T-cell (primary cell): ENCODE results near the gene ZFPL1. TPM values are rescaled to one million over a fixed set of nuclear protein-coding genes. Genes with fewer than 3 reads are reported as not detected.
A peak's percentile ranks its signal among the peaks of the same experiment; 100 is the strongest.

Experiments
- ATAC-seq, 4 experiments: fragments of 200-7000 bp in 3 of 4; fragments of 150-1000 bp in 1 of 4; cut with Tn5 transposase; replicated peaks in 1 of 4; 1 replicate in 3 of 4; 2 replicates in 1 of 4; pipeline ENCODE4 v1.10.0; 2021; ENCODE audit warnings: moderate library complexity in 3 of 4, mild to moderate bottlenecking in 2 of 4, moderate number of reproducible peaks in 1 of 4
- CTCF ChIA-PET, 2 donors: fragments of 300-600 bp; sonication (Branson Sonifier 250); formaldehyde crosslinking; loops; one replicate each; lab custom pipeline; 2022; ENCODE audit warnings: antibody characterized with exemption in 2 of 2; lab: Charles Lee
- POLR2A ChIA-PET, 2 donors: fragments of 300-600 bp; sonication (Branson Sonifier 250); formaldehyde crosslinking; loops; one replicate each; lab custom pipeline; 2022; ENCODE audit warnings: antibody characterized with exemption in 2 of 2; lab: Charles Lee
- DNase-seq, 35 experiments: peaks; one replicate each; pipeline versions ENCODE4 v3.0.0 to v3.0.0-alpha.2; 2013 to 2023
- H3K27ac ChIP-seq: one replicate; pipeline ENCODE4 v1.5.1; 2013; ENCODE audit warnings: low read length
- H3K27me3 ChIP-seq, 2 experiments: replicated peaks in 1 of 2; 1 replicate in 1 of 2; 2 replicates in 1 of 2; pipeline versions ENCODE4 v1.6.1 to v1.7.0; 2013; ENCODE audit warnings: low read length in 1 of 2, mixed read lengths in 1 of 2; ENCODE audit not compliant: control insufficient read depth in 2 of 2, insufficient read depth in 2 of 2; ENCODE audit errors: extremely low read depth in 1 of 2
- H3K36me3 ChIP-seq, 2 donors: 1 replicate in 1 of 2; 2 replicates in 1 of 2; pipeline versions ENCODE4 v1.6.1 to v1.7.0; 2013; ENCODE audit warnings: low read length in 1 of 2; ENCODE audit not compliant: control insufficient read depth in 2 of 2, insufficient read depth in 1 of 2; ENCODE audit errors: extremely low read depth in 1 of 2
- H3K4me1 ChIP-seq, 2 experiments: 1 replicate in 1 of 2; 2 replicates in 1 of 2; pipeline versions ENCODE4 v1.6.1 to v1.7.0; 2013; ENCODE audit warnings: low read length in 2 of 2, mixed read lengths in 1 of 2; ENCODE audit not compliant: insufficient read depth in 2 of 2, control insufficient read depth in 1 of 2; ENCODE audit errors: extremely low read depth in 1 of 2
- H3K4me3 ChIP-seq, 2 donors: 1 replicate in 1 of 2; 2 replicates in 1 of 2; pipeline versions ENCODE4 v1.5.1 to v1.7.0; 2013; ENCODE audit warnings: mild to moderate bottlenecking in 2 of 2, low read length in 1 of 2, moderate library complexity in 1 of 2; ENCODE audit not compliant: control insufficient read depth in 1 of 2; ENCODE audit errors: extremely low read depth in 1 of 2
- H3K9me3 ChIP-seq: 2 replicates; pipeline ENCODE4 v1.7.0; 2013
- H3K27ac Mint-ChIP-seq, 2 donors: one replicate each; pipeline ENCODE4 v1.8.0; 2020 to 2021; ENCODE audit warnings: mild to moderate bottlenecking in 2 of 2, mixed read lengths in 2 of 2
- H3K27me3 Mint-ChIP-seq, 2 donors: one replicate each; pipeline ENCODE4 v1.8.0; 2021 to 2022; ENCODE audit warnings: mixed read lengths in 2 of 2
- H3K36me3 Mint-ChIP-seq: one replicate; pipeline ENCODE4 v1.8.0; 2021; ENCODE audit warnings: mixed read lengths
- H3K4me1 Mint-ChIP-seq, 3 donors: one replicate each; pipeline ENCODE4 v1.8.0; 2020 to 2022; ENCODE audit warnings: mixed read lengths in 3 of 3, mild to moderate bottlenecking in 1 of 3
- H3K4me3 Mint-ChIP-seq, 3 donors: one replicate each; pipeline ENCODE4 v1.8.0; 2020 to 2022; ENCODE audit warnings: mild to moderate bottlenecking in 3 of 3, mixed read lengths in 3 of 3, moderate library complexity in 3 of 3
- H3K9me3 Mint-ChIP-seq, 3 donors: one replicate each; pipeline ENCODE4 v1.8.0; 2020 to 2022; ENCODE audit warnings: mixed read lengths in 3 of 3
- WGBS: methylation state at CpG from one replicate; pipeline ENCODE4 v1.1.5; 2013; ENCODE audit warnings: missing lambda C conversion rate; ENCODE audit not compliant: insufficient coverage; 5-methylcytosine and 5-hydroxymethylcytosine counted together
- total RNA-seq, 35 experiments: library from RNA in 6 of 35; stranded (reverse) in 6 of 35; fragments of 120-200 nt in 1 of 35; gene quantifications; one replicate each; pipeline versions ENCODE4 v1.2.1 to v1.2.4 and lab custom pipeline; 2013 to 2026

ZFPL1 gene
- total RNA-seq, 5 donors from 2014 or later (not counting 1 experiment from before 2014, with no cell fraction given): 36.5 to 51.8 (median 43.7) TPM

DNA sequence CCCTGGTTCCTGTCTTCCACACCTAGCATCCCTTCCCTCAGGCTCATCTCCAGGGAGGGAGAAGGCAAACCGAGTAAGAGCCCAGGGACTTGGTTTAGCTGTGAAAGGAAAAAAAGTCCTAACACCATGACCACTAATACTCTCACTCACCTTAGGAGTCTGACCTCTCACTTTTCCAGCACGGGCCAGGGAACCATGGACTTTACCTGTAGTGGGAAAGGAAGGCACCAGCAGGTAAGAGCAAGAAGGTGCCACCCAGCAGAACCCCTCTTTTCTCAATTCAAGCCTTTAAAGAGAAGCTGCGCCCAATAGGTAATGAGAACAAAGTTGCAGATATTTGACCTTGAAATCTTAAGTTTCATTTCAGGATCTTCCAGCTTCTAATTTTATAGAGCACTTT is 36.8 kb downstream of the ZFPL1 start:
- Mint-ChIP-seq H3K4me3 (peak overlapping the region; percentile 96 to 100 (median 96)), H3K36me3 (peaks cover 47% of the 10 kb centered on the region), H3K27ac (peak overlapping the region; percentile 98 to 100), H3K27me3 (no peaks in the 10 kb centered on the region), H3K4me1 (peaks cover 47 to 66% (median 58%) of the 10 kb centered on the region in 3 donors), H3K9me3 (no peaks in the 10 kb centered on the region)
- H3K27ac ChIP-seq: peak overlapping the region; percentile 92
- no peak for DNase-seq
- no peaks in the 10 kb centered on the region for H3K9me3 ChIP-seq
- H3K4me3 ChIP-seq: peak overlapping the region in 1 of 2 donors; percentile 80
- H3K4me1 ChIP-seq: peaks cover 13 to 46% of the 10 kb centered on the region in 2 experiments
- ChIA-PET CTCF (interaction anchor here in 1 of 2 donors (0.8 to 2.3 kb wide), 3 partner anchors 10 to 59 kb away, joined by 3 to 13 read pairs (median 11); no protein-coding TSS in a partner anchor), POLR2A (interaction anchor here in 1 of 2 donors (2.2 kb wide), 1 partner anchor 9 kb away, joined by 7 read pairs; the partner anchor contains the start of gene TM7SF2)
- H3K36me3 ChIP-seq: peaks cover 7 to 53% of the 10 kb centered on the region in 2 donors
- WGBS: no CpG with 5 or more reads among the region's 3 CpGs
- no peaks in the 10 kb centered on the region for H3K27me3 ChIP-seq
- ATAC-seq: no peak

DNA sequence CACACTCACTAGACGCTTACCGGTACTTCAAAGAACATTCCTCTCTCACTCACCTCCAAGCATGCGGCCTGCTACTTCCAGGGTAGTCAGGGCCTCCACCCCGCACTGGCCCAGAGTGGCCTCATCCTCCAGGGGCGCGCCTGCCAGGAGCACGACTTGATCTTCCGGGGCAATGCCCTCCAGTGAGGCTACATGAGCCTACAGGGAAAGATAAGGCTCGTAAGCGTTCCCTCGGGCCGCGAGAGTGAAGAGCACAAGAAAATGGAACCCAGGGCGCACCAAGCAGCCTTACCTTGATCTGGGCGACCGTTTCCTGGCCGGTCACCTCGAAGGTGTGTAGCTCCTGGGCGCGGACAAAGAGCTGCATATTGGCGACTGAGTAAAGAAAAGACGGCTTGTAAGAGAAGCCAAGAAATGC is 37.4 kb downstream of the ZFPL1 start:
- peak overlapping the region; percentile 92 for H3K27ac ChIP-seq
- Mint-ChIP-seq H3K36me3 (peaks cover 49% of the 10 kb centered on the region), H3K27me3 (no peaks in the 10 kb centered on the region), H3K4me1 (peaks cover 47 to 61% (median 52%) of the 10 kb centered on the region in 3 donors), H3K4me3 (peak overlapping the region; percentile 96 to 100 (median 96)), H3K9me3 (no peaks in the 10 kb centered on the region), H3K27ac (peak overlapping the region; percentile 98 to 100)
- H3K4me1 ChIP-seq: peaks cover 9 to 40% of the 10 kb centered on the region in 2 experiments
- H3K36me3 ChIP-seq: peaks cover 7 to 57% of the 10 kb centered on the region in 2 donors
- ChIA-PET CTCF (interaction anchor here in 1 of 2 donors (0.8 to 2.3 kb wide), 6 partner anchors 8 to 59 kb away, joined by 3 to 13 read pairs (median 7); partner anchors contain the start of genes CDCA5 and TM7SF2), POLR2A (interaction anchor here (0.6 to 2.2 kb wide), 4 partner anchors 8 to 26 kb away, joined by 3 to 12 read pairs (median 6); partner anchors contain the start of genes SYVN1 (in 1 of the 2), TM7SF2 (in 1 of the 2) and VPS51 (in 1 of the 2))
- no peaks in the 10 kb centered on the region for H3K9me3 ChIP-seq
- peak overlapping the region; percentile 80 to 91 for H3K4me3 ChIP-seq
- ATAC-seq (no peak), DNase-seq (peak in 3 of 35 experiments; percentile 25 to 37 (median 35))
- no peaks in the 10 kb centered on the region for H3K27me3 ChIP-seq
- WGBS: under 1% methylated on average over 22 of the region's 22 CpGs

- Mint-ChIP-seq H3K9me3 (no peaks in the 10 kb centered on the region), H3K4me3 (peak within 1 kb of the TSS; percentile 96 to 100 (median 96)), H3K4me1 (peaks cover 43 to 57% (median 48%) of the 10 kb centered on the region in 3 donors), H3K27ac (peak within 1 kb of the TSS; percentile 98 to 100), H3K36me3 (peaks cover 51% of the 10 kb centered on the region), H3K27me3 (no peaks in the 10 kb centered on the region)
- POLR2A ChIA-PET: interaction anchor here (0.6 to 2.2 kb wide), 7 partner anchors 9 to 343 kb away, joined by 3 to 12 read pairs (median 6); partner anchors contain the start of genes ARL2 (in 1 of the 2), SF1 (in 1 of the 2), SYVN1 (in 1 of the 2) and TM7SF2 (in 1 of the 2)
- H3K4me3 ChIP-seq: peak within 1 kb of the TSS; percentile 80 to 91
- peaks cover 9 to 34% of the 10 kb centered on the region in 2 experiments for H3K4me1 ChIP-seq
- CTCF ChIA-PET: interaction anchor here (0.6 to 2.3 kb wide), 8 partner anchors 9 to 1137 kb away, joined by 3 to 13 read pairs (median 6); partner anchors contain the start of genes CDCA5 (in 1 of the 2) and TM7SF2 (in 1 of the 2)
- H3K27me3 ChIP-seq: no peaks in the 10 kb centered on the region
- WGBS: under 1% methylated on average over 56 of the region's 64 CpGs
- H3K9me3 ChIP-seq: no peaks in the 10 kb centered on the region
- H3K27ac ChIP-seq: peak within 1 kb of the TSS; percentile 92
- peak; percentile 81 to 84 (median 82) for ATAC-seq
- peak; percentile 93 to 100 (median 99) for DNase-seq
- H3K36me3 ChIP-seq: peaks cover 8 to 63% of the 10 kb centered on the region in 2 donors
Measured at GRCh38 chr11:65121865-65122696, 38.1 kb downstream of the ZFPL1 start, which contains the start of the genes FAU and MRPL49. Gene FAU (minus strand): TSS chr11:65122134. CDS start chr11:65121813, 321 bp downstream. Gene MRPL49 (plus strand): TSS chr11:65122321. CDS start chr11:65122347, 26 bp downstream.

- Mint-ChIP-seq H3K36me3 (peaks cover 39% of the 10 kb centered on the region), H3K4me1 (peaks cover 31 to 42% (median 38%) of the 10 kb centered on the region in 3 donors)
Measured at GRCh38 chr11:65124480-65125196, 40.6 kb downstream of the ZFPL1 start.

DNA sequence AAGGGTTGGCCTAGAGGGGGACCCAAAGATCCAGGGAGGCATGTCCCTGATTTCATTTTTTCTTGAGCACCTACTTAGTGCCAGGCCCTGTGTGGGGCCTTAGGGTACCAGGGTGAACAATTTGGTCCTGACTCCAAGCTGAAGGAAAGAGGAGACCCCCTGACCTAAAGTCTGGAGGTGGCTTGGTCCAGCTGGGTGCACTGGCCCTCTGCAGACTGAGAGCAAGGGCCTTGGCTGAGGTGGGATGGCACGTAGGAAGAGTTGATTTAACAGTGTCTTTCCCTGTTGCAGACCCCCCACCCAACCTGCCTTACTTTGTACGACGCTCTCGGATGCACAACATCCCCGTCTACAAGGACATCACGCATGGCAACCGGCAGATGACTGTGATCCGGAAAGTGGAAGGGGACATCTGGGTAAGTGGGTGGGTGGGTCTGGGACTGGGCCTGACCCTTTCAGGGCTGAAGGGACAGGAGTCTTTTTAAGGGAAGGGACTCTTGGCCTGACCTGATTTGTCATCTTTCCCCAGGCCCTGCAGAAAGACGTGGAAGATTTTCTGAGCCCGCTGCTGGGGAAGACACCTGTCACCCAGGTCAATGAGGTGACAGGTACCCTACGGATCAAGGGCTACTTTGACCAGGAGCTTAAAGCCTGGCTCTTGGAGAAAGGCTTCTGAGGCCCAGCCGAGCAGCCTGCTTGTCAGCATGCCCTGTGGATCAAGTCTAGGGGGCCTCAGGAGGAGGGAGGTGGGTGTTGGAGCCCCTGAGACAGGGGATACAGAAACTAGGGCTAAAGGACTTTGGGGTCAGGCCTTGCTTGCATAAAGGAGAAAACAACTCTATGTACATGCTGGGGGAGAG is 41.4 kb downstream of the ZFPL1 start:
- CTCF ChIA-PET: interaction anchor here in 1 of 2 donors (1.1 kb wide), 1 partner anchor 14 kb away, joined by 5 read pairs; the partner anchor contains the start of gene TM7SF2
- 93% methylated on average over 5 of the region's 12 CpGs for WGBS
- peaks cover 21 to 71% of the 10 kb centered on the region in 2 donors for H3K36me3 ChIP-seq
- ATAC-seq: no peak
- no peaks in the 10 kb centered on the region for H3K9me3 ChIP-seq
- Mint-ChIP-seq H3K27ac (no peak overlapping the region), H3K9me3 (no peaks in the 10 kb centered on the region), H3K36me3 (peaks cover 31% of the 10 kb centered on the region), H3K4me1 (peaks cover 31 to 34% (median 32%) of the 10 kb centered on the region in 3 donors), H3K27me3 (no peaks in the 10 kb centered on the region), H3K4me3 (no peak overlapping the region)
- H3K4me3 ChIP-seq: no peak overlapping the region
- no peak for DNase-seq
- no peaks in the 10 kb centered on the region for H3K27me3 ChIP-seq
- H3K27ac ChIP-seq: no peak overlapping the region
- POLR2A ChIA-PET: interaction anchor here (0.6 to 1.2 kb wide), 2 partner anchors 9 to 208 kb away, joined by 3 read pairs; no protein-coding TSS in a partner anchor
- H3K4me1 ChIP-seq: peaks cover 9 to 28% of the 10 kb centered on the region in 2 experiments

More at GRCh38 chr11:65124480-65125196, 40.6 kb downstream of the ZFPL1 start:
- peak overlapping the region in 1 of 2 donors; percentile 68 for H3K27ac Mint-ChIP-seq
- WGBS: 92% methylated on average over 2 of the region's 5 CpGs
- ATAC-seq (no peak), DNase-seq (no peak)
- Histone ChIP-seq H3K27ac (no peak overlapping the region), H3K4me3 (no peak overlapping the region), H3K36me3 (peaks cover 16 to 71% of the 10 kb centered on the region in 2 donors), H3K9me3 (no peaks in the 10 kb centered on the region), H3K4me1 (peaks cover 9 to 28% of the 10 kb centered on the region in 2 experiments), H3K27me3 (no peaks in the 10 kb centered on the region)
- H3K9me3 Mint-ChIP-seq: no peaks in the 10 kb centered on the region
- no peaks in the 10 kb centered on the region for H3K27me3 Mint-ChIP-seq
- CTCF ChIA-PET: interaction anchor here (0.5 to 1.1 kb wide), 3 partner anchors 14 to 228 kb away, joined by 4 to 6 read pairs (median 5); partner anchors contain the start of gene TM7SF2 (in 1 of the 2)
- POLR2A ChIA-PET: interaction anchor here in 1 of 2 donors (1.2 kb wide), 1 partner anchor 10 kb away, joined by 3 read pairs; no protein-coding TSS in a partner anchor
- peak overlapping the region; percentile 14 to 64 (median 51) for H3K4me3 Mint-ChIP-seq
